HG03025 (cell line): Measurements from ENCODE around the gene PSMB2.
"Not testable (repeated sequence)": the region's sequence is repeated elsewhere in the genome, so short reads cannot be mapped to it uniquely, and the experiment has no call there.

ENCODE experiments used
- ATAC-seq: cut with Tn5 transposase; IDR thresholded peaks from one replicate; pipeline ENCODE4 v1.9.1; 2021; ENCODE audit warnings: mild to moderate bottlenecking, moderate library complexity; ENCODE audit not compliant: unreplicated experiment, low FRiP score

Gene PSMB2

DNA sequence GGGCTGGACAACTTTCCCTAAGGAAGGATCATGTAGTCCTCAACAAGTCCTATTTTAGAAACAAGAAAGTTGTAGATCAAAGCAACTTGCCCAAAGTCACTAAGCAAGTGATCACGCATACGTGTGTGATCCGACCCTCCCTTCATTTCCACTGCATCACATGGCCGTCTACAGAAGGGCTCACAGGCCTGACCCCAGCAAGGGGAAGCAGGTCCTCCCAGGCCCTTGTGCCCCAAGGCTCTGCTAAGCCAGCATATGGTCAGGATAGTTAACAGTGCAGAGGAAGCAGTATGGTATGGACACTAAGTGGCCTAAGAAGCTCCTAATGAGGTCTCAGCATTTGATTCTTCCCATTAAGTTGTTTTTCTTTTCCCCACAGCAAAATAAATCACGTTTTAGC, 43.5 kb downstream of the PSMB2 start:
- no peak for ATAC-seq

DNA sequence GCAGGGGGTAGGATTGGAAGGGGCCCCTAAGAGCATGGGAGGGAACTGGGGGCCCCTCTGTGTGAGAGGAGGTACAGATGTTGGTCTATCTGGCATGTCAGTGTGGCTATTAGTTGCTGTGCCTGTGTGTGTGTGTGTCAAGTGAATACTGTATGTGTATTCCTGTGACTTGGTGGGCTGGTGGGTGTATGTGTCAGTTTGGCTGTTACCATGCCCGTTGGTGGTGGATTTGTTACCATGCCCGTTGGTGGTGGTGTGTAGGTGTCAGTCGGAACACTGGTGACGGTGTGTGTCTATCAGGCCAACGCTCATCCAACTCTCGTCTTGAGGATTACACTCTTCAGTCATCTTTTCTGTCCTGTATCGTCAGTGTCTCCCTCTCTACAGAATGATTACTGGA, 45.6 kb downstream of the PSMB2 start:
- no peak for ATAC-seq

DNA sequence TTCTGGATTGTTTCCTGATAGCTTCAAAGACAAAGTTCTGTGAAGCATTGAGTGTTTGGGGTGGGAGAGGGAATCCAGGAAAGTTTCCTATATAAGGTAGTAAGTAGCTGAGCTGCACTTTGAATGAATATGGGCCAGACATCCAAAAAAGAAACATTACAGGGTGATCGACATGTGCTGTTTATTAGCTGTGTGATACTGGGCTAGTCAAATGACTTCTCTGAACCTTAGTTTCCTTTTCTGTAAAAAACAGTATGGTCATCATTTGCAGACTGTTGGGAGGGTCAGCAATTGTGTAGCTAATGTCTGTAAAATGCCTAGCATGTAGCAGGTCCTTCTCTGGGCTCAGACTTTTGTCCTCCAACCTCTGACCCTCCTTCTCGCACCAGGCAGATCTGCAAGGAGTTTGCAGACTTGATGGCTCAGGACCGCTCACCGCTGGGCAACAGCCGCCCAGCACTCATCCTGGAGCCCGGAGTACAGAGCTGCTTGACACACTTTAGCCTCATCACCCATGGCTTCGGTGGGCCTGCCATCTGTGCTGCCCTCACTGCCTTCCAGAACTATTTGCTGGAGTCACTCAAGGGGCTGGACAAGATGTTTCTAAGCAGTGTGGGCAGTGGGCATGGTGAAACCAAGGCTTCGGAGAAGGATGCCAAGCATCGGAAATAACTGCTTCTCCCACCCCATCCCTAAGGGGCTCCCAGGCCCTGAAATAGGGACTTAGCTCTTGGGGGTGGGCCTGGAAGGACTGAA, 47.1 kb downstream of the PSMB2 start:
- ATAC-seq, result no peak

DNA sequence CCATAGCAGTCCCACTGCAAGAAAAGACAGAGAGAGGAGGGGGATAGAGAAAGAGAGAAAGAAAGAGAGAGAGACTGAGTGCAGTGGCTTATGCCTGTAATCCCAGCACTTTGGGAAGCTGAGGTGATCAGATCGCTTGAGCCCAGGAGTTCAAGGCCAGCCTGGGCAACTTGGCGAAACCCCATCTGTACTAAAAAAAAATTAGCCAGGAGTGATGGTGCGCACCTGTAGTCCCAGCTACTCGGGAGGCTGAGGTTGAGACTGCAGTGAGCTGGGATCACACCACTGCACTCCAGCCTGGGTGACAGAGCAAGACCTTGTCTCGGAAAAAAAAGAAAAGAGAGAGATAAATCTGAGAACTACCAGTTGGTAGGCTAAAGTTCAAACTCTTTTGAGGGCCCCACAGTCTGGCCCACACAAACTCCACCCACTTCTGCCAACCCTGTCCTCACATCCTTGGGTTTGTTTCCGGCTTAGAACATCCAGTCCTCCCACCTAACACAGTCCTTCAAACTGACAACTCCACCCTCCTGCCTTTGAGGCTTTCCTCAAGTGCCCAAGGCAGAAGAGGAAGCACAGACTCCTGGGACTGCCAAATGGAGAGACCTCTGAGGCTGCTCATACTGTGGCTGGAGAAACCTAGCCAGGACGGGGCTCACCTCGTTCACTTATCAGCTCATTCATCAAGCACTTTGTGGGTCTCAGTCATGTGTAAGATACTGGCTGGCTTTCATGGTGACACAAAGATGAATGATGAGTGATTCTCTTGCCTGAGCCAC, 48.1 kb downstream of the PSMB2 start:
- ATAC-seq, result no peak

DNA sequence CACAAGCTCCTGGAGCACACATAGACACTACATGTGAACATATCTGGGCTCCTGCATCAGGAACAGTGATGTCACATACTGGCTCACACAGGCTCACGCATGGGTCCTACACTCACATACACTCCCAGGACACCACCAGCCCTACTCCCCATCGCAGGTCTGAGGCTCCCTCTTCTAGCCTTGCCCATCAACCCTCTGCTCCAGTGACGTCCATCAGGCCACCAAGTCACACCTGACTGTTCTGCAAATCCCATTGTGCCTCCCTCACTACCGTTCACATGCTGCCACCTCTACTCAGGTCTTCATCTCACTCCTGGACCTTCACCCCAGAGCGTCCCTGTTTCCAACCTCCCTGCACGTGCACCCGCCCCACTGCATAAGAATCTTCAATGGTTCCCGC, 50.1 kb downstream of the PSMB2 start:
- ATAC-seq, result no peak

DNA sequence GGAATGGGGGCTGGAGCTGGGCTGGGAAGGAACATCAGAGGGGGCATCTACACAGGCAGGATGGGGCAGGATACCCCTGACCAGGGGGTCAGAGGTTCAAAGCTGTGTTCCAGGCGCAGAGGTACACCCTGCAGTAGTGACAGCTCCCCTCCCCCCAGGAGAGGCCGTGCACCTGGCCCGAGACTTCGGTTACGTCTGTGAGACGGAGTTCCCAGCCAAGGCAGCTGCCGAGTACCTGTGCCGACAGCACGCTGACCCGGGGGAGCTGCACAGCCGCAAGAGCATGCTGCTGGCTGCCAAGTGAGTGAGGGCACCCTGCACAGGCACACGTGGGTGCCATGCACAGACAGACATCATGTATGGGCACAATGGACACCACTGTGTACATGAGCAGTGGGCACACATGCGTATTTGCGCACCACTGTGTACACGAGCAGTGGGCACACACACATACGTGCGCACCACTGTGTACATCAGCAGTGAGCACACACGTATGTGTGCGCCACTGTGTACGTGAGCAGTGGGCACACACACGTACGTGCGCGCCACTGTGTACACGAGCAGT, 50.8 kb downstream of the PSMB2 start:
- ATAC-seq, result no peak

GRCh38 chr1:35589516-35590427, 51.6 kb downstream of the PSMB2 start:
- no peak for ATAC-seq

DNA sequence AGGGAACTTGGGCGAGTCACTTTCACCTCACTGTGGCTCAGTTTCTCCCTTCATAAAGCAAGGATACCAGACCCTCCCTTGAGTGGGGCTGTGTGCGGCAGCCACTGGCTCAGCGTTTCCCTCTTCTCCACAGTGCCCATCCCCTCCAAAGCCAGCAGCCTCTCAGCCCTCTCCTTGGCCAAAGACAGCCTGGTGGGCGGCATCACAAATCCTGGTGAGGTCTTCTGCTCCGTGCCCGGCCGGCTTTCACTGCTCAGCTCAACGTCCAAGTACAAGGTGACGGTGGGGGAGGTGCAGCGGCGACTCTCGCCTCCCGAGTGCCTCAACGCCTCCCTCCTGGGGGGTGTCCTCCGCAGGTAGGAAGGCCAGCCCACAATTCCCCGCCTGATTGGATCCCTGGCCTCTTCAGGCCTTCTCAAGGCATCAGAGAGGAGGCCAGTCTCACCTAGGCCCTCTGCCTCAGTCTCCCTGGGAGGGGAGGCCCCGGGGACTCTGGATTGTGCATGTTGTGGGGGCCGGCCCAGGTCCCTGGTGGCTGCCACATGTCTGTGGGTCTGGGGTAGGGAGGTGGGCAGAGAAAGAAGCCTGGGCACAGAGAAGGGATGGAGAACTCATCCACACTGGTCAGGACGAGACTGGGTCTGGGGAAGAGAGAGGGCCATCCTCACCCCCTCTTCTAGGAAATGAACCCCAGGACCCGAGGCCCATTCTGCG, 53.0 kb downstream of the PSMB2 start:
- no peak for ATAC-seq

- ATAC-seq, result no peak
Observed at GRCh38 chr1:35587736-35588135, 53.6 kb downstream of the PSMB2 start.

- ATAC-seq, result no peak
Observed at GRCh38 chr1:35586808-35587207, 54.5 kb downstream of the PSMB2 start.

- not testable (repeated sequence) for ATAC-seq
Observed at GRCh38 chr1:35585805-35586204, 55.5 kb downstream of the PSMB2 start.

GRCh38 chr1:35585281-35585680, 56.0 kb downstream of the PSMB2 start:
- no peak for ATAC-seq

DNA sequence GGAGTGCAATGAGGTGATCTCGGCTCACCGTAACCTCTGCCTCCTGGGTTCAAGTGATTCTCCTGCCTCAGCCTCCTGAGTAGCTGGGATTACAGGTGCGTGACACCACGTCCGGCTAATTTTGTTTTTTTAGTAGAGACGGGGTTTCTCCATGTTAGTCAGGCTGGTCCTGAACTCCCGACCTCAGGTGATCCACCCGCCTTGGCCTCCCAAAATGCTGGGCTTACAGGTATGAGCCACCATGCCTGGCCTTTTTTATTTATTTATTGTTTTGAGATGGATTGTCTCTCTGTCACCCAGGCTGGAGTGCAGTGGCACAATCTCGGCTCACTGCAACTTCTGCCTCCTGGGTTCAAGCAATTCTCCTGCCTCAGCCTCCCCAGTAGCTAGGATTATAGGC, 59.7 kb downstream of the PSMB2 start:
- ATAC-seq, result not testable (repeated sequence)

GRCh38 chr1:35580949-35581388, 60.4 kb downstream of the PSMB2 start:
- ATAC-seq, result no peak

DNA sequence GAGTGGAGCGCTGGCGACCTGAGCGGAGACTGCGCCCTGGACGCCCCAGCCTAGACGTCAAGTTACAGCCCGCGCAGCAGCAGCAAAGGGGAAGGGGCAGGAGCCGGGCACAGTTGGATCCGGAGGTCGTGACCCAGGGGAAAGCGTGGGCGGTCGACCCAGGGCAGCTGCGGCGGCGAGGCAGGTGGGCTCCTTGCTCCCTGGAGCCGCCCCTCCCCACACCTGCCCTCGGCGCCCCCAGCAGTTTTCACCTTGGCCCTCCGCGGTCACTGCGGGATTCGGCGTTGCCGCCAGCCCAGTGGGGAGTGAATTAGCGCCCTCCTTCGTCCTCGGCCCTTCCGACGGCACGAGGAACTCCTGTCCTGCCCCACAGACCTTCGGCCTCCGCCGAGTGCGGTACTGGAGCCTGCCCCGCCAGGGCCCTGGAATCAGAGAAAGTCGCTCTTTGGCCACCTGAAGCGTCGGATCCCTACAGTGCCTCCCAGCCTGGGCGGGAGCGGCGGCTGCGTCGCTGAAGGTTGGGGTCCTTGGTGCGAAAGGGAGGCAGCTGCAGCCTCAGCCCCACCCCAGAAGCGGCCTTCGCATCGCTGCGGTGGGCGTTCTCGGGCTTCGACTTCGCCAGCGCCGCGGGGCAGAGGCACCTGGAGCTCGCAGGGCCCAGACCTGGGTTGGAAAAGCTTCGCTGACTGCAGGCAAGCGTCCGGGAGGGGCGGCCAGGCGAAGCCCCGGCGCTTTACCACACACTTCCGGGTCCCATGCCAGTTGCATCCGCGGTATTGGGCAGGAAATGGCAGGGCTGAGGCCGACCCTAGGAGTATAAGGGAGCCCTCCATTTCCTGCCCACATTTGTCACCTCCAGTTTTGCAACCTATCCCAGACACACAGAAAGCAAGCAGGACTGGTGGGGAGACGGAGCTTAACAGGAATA, 64.0 kb downstream of the PSMB2 start:
- no peak for ATAC-seq

- ATAC-seq, result not testable (repeated sequence)
Observed at GRCh38 chr1:35576766-35577070, 64.6 kb downstream of the PSMB2 start.

- no peak for ATAC-seq
Observed at GRCh38 chr1:35576061-35576765, 65.1 kb downstream of the PSMB2 start.

DNA sequence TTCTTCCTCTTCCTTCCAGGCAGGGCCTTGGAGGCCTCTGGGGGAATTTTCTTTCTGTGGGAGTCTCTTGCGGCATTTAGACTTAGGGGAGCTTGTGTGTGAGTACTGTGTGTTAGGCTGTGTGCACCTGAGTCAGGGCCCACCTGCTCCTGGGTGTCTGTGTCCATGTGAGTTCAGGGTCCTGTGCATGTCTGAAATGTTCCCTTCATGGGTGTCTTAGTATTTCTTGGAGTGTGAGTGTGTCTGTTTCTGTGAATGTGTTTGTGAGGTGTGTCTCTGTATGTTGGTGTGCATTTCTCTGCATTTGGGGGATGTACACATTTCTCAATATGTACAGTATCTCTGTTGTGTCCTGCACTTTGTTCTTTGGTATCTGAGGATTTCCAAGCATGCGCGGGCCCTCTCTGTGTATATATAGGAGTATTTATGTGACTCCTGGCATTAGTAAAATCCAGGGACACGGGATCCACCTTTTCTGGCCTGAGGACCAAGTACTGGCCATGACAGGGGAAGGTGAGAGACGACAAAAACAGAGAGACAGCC, 65.8 kb downstream of the PSMB2 start:
- ATAC-seq, result no peak
